ENCODE results near the gene PFKFB2. TPM values are rescaled to one million over a fixed set of nuclear protein-coding genes. Genes with fewer than 3 reads are reported as not detected.

Gene PFKFB2
- total RNA-seq, 1 donor from 2014 or later, result 107 TPM

DNA sequence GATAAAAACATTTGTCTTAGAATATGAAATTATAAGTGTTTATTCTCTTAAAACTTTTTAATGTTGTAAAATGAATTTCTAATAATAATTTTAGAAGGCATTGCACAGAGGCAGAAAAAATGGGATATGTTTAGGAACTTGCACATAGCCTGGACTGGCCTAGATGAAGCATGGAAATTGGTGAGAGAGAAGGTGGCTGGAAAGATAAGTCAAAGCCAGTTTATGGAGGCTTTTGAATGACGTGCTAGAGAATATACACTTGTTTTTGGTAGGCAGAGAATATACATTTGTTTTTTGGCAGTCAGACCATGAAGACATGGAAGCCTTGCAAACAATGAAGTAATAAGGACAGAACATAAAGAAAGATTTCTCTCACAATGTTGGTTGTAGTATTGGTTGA, 48.6 kb downstream of the PFKFB2 start:
- H3K4me1 ChIP-seq, result no peaks in the 10 kb centered on the region
- peaks cover 11% of the 10 kb centered on the region for H3K27me3 ChIP-seq (ENCODE audit: low read depth)
- no peak overlapping the region for H3K27ac ChIP-seq (replicated peaks)
- no peaks in the 10 kb centered on the region for H3K9me3 ChIP-seq (replicated peaks)
- no peak overlapping the region for H3K4me3 ChIP-seq
- H3K36me3 ChIP-seq, result no peaks in the 10 kb centered on the region
- intact Hi-C loops (cut with micrococcal nuclease), result no loop called here
- DNase-seq, result no peak
- no peak for TF ChIP-seq CTCF (IDR thresholded peaks at IDR 0.05; ENCODE audit: borderline replicate concordance)

- intact Hi-C loops (cut with micrococcal nuclease), result no loop called here
Observed at GRCh38 chr1:207102146-207102545, 49.1 kb downstream of the PFKFB2 start.

GRCh38 chr1:207102659-207103058, 49.6 kb downstream of the PFKFB2 start:
- no peak for DNase-seq
- H3K4me1 ChIP-seq, result no peaks in the 10 kb centered on the region
- H3K36me3 ChIP-seq, result no peaks in the 10 kb centered on the region
- no peak overlapping the region for H3K4me3 ChIP-seq
- H3K27ac ChIP-seq (replicated peaks), result no peak overlapping the region
- no peak for TF ChIP-seq CTCF (IDR thresholded peaks at IDR 0.05; ENCODE audit: borderline replicate concordance)
- no peaks in the 10 kb centered on the region for H3K9me3 ChIP-seq (replicated peaks)
- H3K27me3 ChIP-seq (ENCODE audit: low read depth), result peaks cover 8% of the 10 kb centered on the region
- intact Hi-C loops (cut with micrococcal nuclease), result no loop called here

More at GRCh38 chr1:207102146-207102545, 49.1 kb downstream of the PFKFB2 start:
- Histone ChIP-seq H3K4me1 (no peaks in the 10 kb centered on the region), H3K27me3 (ENCODE audit: low read depth) (peaks cover 6% of the 10 kb centered on the region), H3K4me3 (no peak overlapping the region), H3K27ac (replicated peaks) (no peak overlapping the region), H3K9me3 (replicated peaks) (no peaks in the 10 kb centered on the region), H3K36me3 (no peaks in the 10 kb centered on the region)
- TF ChIP-seq CTCF (IDR thresholded peaks at IDR 0.05; ENCODE audit: borderline replicate concordance), result no peak
- no peak for DNase-seq

GRCh38 chr1:207103892-207104373, 50.9 kb downstream of the PFKFB2 start, which contains the start of gene C4BPA:
Gene C4BPA, plus strand, starts transcription at chr1:207104233. Its CDS starts 8,793 bp downstream, at chr1:207113026.
- Histone ChIP-seq H3K27ac (replicated peaks) (no peak within 1 kb of the TSS), H3K4me3 (no peak within 1 kb of the TSS), H3K36me3 (no peaks in the 10 kb centered on the region), H3K9me3 (replicated peaks) (no peaks in the 10 kb centered on the region), H3K27me3 (ENCODE audit: low read depth) (peaks cover 19% of the 10 kb centered on the region), H3K4me1 (no peaks in the 10 kb centered on the region)
- intact Hi-C loops (cut with micrococcal nuclease), result no loop called here
- no peak for DNase-seq
- TF ChIP-seq CTCF (IDR thresholded peaks at IDR 0.05; ENCODE audit: borderline replicate concordance), result no peak

DNA sequence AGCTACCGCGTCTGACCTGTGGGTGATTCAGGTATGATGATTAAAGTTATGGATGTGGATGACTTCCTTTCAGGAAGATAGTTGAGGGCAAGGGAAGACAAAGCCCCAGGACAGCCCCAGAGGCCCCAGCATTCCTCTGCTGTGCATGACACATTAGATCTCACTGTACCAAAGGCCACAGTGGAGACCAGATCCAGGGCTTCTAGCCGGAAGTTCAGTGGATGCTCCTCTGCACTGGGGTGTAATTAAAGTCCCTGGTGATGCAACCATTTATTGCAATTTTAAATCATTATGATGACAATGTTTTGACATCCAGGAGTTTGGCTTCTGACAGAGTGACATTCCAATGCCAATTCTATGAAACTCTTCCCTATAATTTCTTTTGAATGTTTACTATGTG, 55.9 kb downstream of the PFKFB2 start:
- no peaks in the 10 kb centered on the region for H3K9me3 ChIP-seq (replicated peaks)
- peaks cover 16% of the 10 kb centered on the region for H3K27me3 ChIP-seq (ENCODE audit: low read depth)
- no peak overlapping the region for H3K4me3 ChIP-seq
- no peak for DNase-seq
- H3K27ac ChIP-seq (replicated peaks), result no peak overlapping the region
- TF ChIP-seq CTCF (IDR thresholded peaks at IDR 0.05; ENCODE audit: borderline replicate concordance), result no peak
- H3K4me1 ChIP-seq, result no peaks in the 10 kb centered on the region
- intact Hi-C loops (cut with micrococcal nuclease), result no loop called here
- H3K36me3 ChIP-seq, result no peaks in the 10 kb centered on the region

Measured in left ventricle myocardium inferior (tissue), 1 donor.